Transverse colon (tissue), 4 donors: ENCODE measurements around the gene KLC4. TPM values are rescaled to one million over a fixed set of nuclear protein-coding genes. Genes with fewer than 3 reads are reported as not detected.

Source experiments
- DNase-seq: peaks from one replicate; pipeline ENCODE4 v3.0.0-alpha.2; 2019
- H3K27ac ChIP-seq, 4 donors: fragments of 200-600 bp; sonication (generic); 2 replicates each; pipeline ENCODE4 v1.5.1; 2016 to 2018; ENCODE audit warnings: inconsistent platforms in 4 of 4
- H3K27me3 ChIP-seq: fragments of 200-600 bp; sonication (generic); 2 replicates; pipeline ENCODE4 v1.5.1; 2017; ENCODE audit warnings: inconsistent platforms
- H3K36me3 ChIP-seq, 4 donors: fragments of 200-600 bp; sonication (generic); 2 replicates each; pipeline ENCODE4 v1.5.1; 2017 to 2019; ENCODE audit warnings: inconsistent platforms in 4 of 4
- H3K4me1 ChIP-seq, 4 donors: fragments of 200-600 bp; sonication (generic); 2 replicates each; pipeline ENCODE4 v1.5.1; 2017 to 2020; ENCODE audit warnings: inconsistent platforms in 4 of 4
- H3K4me3 ChIP-seq, 4 donors: fragments of 200-600 bp; sonication (generic); 1 replicate in 1 of 4; 2 replicates in 3 of 4; pipeline versions ENCODE4 v1.5.1 to v1.6.1; 2017 to 2019; ENCODE audit warnings: inconsistent platforms in 4 of 4
- H3K9me3 ChIP-seq, 2 donors: fragments of 200-600 bp; sonication (generic); 2 replicates each; pipeline ENCODE4 v1.5.1; 2017 to 2019; ENCODE audit warnings: inconsistent platforms in 2 of 2
- EP300 ChIP-seq: sonication (generic); formaldehyde crosslinking; IDR thresholded peaks from one replicate; pipeline ENCODE4 v1.6.1; 2017; ENCODE audit warnings: antibody characterized with exemption, low read depth
- POLR2A ChIP-seq: fragments of 450-650 bp; IDR thresholded peaks from one replicate; pipeline ENCODE4 v1.6.1; 2016; ENCODE audit warnings: antibody characterized with exemption, mild to moderate bottlenecking, moderate library complexity
- POLR2AphosphoS5 ChIP-seq, 3 donors: sonication (generic); formaldehyde crosslinking; IDR thresholded peaks; one replicate each; pipeline ENCODE4 v1.6.1; 2016; ENCODE audit warnings: antibody characterized with exemption in 3 of 3
- WGBS, 2 donors: methylation state at CpG; one replicate each; pipeline ENCODE4 v1.1.5; 2018; ENCODE audit warnings: low coverage in 1 of 2; 5-methylcytosine and 5-hydroxymethylcytosine counted together
- in situ Hi-C, 4 donors: fragments of 200-750 bp; cut with MboI; loops; one replicate each; pipeline versions ENCODE4 v1.15.0 to v1.15.1; 2017; ENCODE audit warnings: low sequenced_read_pairs in 3 of 4, low pct_ligation_motif_present in 1 of 4, low pct_unique_long_range_greater_than_20kb in 1 of 4
- intact Hi-C: fragments of 100-400 bp; cut with DNase I; formaldehyde crosslinking; loops from one replicate; pipeline ENCODE4 v1.15.1; 2023; ENCODE audit warnings: low total_unique reads
- total RNA-seq, 4 donors: library from RNA; depleted of rRNA; stranded (reverse); fragments of >200 nt; gene quantifications; one replicate each; pipeline ENCODE4 v1.1.0, GENCODE V29; 2016
- TF ChIP-seq, protein P1 (sequence below), 5 experiments: fragments of 200-600 bp in 3 of 5; fragments of 450-650 bp in 2 of 5; sonication (generic) in 3 of 5; IDR thresholded peaks; 1 replicate in 2 of 5; 2 replicates in 3 of 5; pipeline ENCODE4 v1.5.1; 2016 to 2017; ENCODE audit warnings: antibody characterized with exemption in 5 of 5, inconsistent platforms in 3 of 5, mild to moderate bottlenecking in 2 of 5, moderate library complexity in 1 of 5

Gene KLC4
- total RNA-seq, 4 donors from 2014 or later: 91.9 to 296 (median 159) TPM

DNA sequence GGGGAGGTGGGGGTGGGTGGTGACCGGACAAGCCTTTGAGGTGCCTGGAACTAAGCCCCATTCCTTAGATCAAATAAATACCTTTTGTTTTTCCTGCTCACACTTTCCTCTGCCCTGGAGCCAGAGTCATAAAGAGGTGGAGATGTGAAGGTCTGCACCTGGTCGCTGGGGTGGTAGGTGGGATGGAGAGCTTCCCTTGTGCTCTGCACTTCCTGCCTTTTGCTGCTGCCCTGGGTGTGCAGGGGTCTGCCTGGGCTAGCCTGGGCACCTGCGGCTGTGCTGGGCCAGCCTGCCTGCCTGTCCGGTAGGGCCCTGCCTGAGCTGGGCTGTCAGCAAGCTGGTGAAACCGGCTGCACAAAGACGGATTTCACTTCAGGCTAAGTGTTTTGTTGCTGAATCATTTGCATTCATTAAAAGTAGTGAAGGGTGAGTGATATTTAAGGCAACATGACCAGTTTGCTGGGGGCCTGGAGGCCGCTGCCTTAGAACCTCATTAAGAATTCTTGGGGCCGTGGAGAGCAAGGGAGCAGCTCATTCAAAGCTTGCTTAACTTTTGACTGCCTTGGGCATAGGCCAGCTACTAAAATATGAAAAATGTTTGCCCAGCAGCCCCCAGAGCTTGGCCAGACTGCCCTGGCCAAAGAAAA, 37.1 kb downstream of the KLC4 start:
- peak; percentile 33 for DNase-seq
- no peak for TF ChIP-seq POLR2A
- TF ChIP-seq, protein P1, sequence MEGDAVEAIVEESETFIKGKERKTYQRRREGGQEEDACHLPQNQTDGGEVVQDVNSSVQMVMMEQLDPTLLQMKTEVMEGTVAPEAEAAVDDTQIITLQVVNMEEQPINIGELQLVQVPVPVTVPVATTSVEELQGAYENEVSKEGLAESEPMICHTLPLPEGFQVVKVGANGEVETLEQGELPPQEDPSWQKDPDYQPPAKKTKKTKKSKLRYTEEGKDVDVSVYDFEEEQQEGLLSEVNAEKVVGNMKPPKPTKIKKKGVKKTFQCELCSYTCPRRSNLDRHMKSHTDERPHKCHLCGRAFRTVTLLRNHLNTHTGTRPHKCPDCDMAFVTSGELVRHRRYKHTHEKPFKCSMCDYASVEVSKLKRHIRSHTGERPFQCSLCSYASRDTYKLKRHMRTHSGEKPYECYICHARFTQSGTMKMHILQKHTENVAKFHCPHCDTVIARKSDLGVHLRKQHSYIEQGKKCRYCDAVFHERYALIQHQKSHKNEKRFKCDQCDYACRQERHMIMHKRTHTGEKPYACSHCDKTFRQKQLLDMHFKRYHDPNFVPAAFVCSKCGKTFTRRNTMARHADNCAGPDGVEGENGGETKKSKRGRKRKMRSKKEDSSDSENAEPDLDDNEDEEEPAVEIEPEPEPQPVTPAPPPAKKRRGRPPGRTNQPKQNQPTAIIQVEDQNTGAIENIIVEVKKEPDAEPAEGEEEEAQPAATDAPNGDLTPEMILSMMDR (IDR thresholded peaks at IDR 0.05): no peak
- TF ChIP-seq POLR2AphosphoS5 (IDR thresholded peaks at IDR 0.05): no peak
- TF ChIP-seq EP300: no peak
- Histone ChIP-seq H3K4me3 (no peak overlapping the region), H3K4me1 (peaks cover 0 to 13% (median 5%) of the 10 kb centered on the region in 4 donors), H3K9me3 (no peaks in the 10 kb centered on the region), H3K27ac (peak overlapping the region in 2 of 4 donors; percentile 13 to 33), H3K36me3 (no peaks in the 10 kb centered on the region), H3K27me3 (no peaks in the 10 kb centered on the region)
- intact Hi-C loops: no loop called here
- in situ Hi-C loops: no loop called here
- WGBS, 2 donors: 36% methylated on average over 7 of the region's 8 CpGs; no CpG with 5 or more reads in 1 of the 2 donors

DNA sequence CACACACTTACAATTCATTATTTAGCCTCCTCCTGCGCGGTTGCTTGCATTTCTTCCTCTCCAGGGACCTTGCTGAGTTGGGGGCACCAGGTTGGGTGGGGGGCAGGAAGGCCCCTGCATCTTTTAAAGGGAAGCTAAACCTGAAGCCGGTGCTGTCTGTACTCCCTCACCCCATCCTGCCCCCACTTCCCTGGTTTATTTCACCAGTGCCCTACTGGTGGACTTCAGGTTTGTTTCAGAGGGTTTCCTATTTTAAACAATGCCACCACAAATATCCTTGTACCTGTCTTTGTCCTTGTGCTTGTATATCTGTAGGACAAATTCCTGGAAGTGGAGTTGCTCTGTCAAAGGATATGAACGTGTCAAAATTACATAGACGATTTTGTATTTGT, 37.7 kb downstream of the KLC4 start:
- Histone ChIP-seq H3K36me3 (no peaks in the 10 kb centered on the region), H3K4me3 (no peak overlapping the region), H3K27ac (peak overlapping the region in 1 of 4 donors; percentile 33), H3K27me3 (no peaks in the 10 kb centered on the region), H3K9me3 (no peaks in the 10 kb centered on the region), H3K4me1 (peaks cover 0 to 13% (median 5%) of the 10 kb centered on the region in 4 donors)
- TF ChIP-seq POLR2AphosphoS5 (IDR thresholded peaks at IDR 0.05): no peak
- no peak for TF ChIP-seq EP300
- TF ChIP-seq, protein P1 (IDR thresholded peaks at IDR 0.05): no peak
- TF ChIP-seq POLR2A: no peak
- intact Hi-C loops (no loop called here), in situ Hi-C loops (no loop called here)
- no peak for DNase-seq
- WGBS, 2 donors: 35% methylated on average over 5 of the region's 5 CpGs; no CpG with 5 or more reads in 1 of the 2 donors

DNA sequence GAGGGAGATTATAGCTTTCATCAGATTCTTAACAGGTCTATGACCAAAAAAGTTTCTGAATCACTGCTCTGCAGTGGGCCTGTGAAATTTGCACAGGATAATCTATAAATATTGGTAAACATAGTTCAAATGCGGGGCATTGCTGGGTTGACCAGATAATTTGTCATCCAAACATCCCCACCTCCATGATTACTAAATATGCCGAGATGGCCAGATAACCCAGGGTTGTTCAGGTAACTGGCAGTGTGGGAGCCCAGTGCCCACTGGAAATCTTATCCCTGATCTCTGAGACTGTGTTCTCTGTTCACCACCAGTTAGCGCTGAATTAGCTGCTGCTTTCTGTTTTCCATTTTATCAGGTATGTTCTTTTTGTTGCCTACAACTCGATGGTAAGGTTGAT, 38.1 kb downstream of the KLC4 start:
- WGBS, 2 donors: 85 to 87% methylated on average over 2 to 4 of the region's 4 CpGs
- Histone ChIP-seq H3K27ac (no peak overlapping the region), H3K9me3 (no peaks in the 10 kb centered on the region), H3K4me3 (no peak overlapping the region), H3K4me1 (peaks cover 0 to 13% (median 5%) of the 10 kb centered on the region in 4 donors), H3K36me3 (no peaks in the 10 kb centered on the region), H3K27me3 (no peaks in the 10 kb centered on the region)
- TF ChIP-seq, protein P1 (IDR thresholded peaks at IDR 0.05): no peak
- TF ChIP-seq POLR2A (no peak), POLR2AphosphoS5 (IDR thresholded peaks at IDR 0.05) (no peak), EP300 (no peak)
- in situ Hi-C loops: no loop called here
- no peak for DNase-seq
- intact Hi-C loops: no loop called here

DNA sequence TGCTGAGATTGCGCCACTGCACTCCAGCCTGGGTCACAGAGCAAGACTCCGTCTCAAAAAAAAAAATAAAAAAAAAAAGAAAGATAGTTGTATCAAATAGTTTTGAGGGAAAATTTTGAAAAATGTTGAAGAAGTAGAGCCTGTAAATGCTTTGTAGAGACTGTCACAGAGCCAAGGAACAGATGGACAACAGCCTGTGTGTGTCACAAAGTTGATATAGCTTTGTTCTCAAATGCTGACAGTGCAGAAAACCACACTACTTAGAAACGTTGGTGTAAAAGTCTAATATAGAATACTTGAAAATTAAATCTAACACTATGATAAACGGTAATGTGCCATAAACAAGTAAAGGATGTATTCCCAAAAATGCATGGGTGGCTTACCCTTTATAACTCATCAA, 42.1 kb downstream of the KLC4 start:
- peaks cover 0 to 6% (median 2%) of the 10 kb centered on the region in 4 donors for H3K4me1 ChIP-seq
- intact Hi-C loops (no loop called here), in situ Hi-C loops (no loop called here)
- H3K27ac ChIP-seq: no peak overlapping the region
- no peaks in the 10 kb centered on the region for H3K27me3 ChIP-seq
- TF ChIP-seq POLR2A (no peak), POLR2AphosphoS5 (IDR thresholded peaks at IDR 0.05) (no peak), EP300 (no peak)
- TF ChIP-seq, protein P1 (IDR thresholded peaks at IDR 0.05): no peak
- H3K36me3 ChIP-seq: no peaks in the 10 kb centered on the region
- WGBS, 2 donors: 56 to 59% methylated on average over 2 to 4 of the region's 4 CpGs
- no peak overlapping the region for H3K4me3 ChIP-seq
- no peaks in the 10 kb centered on the region for H3K9me3 ChIP-seq
- DNase-seq: no peak
